Smooth muscle cell (in vitro differentiated cells): Measurements from ENCODE around the gene TYW1B. TPM values are rescaled to one million over a fixed set of nuclear protein-coding genes. Genes with fewer than 3 reads are reported as not detected.
"Not testable (repeated sequence)": the region's sequence is repeated elsewhere in the genome, so short reads cannot be mapped to it uniquely, and the experiment has no call there.

Experiments
- DNase-seq: peaks from one replicate; lab custom pipeline; 2025; ENCODE audit not compliant: unreplicated experiment; lab: John Stamatoyannopoulos, UW
- H2AFZ ChIP-seq: fragments of 200-600 bp; sonication (generic); 2 replicates; pipeline ENCODE4 v1.6.0; 2016; ENCODE audit warnings: antibody characterized with exemption, low read depth, mild to moderate bottlenecking
- H3F3A ChIP-seq: fragments of 200-600 bp; sonication (generic); 2 replicates; pipeline ENCODE4 v1.6.0; 2017; ENCODE audit warnings: antibody characterized with exemption, low read depth
- H3K27ac ChIP-seq: fragments of 200-600 bp; sonication (generic); 2 replicates; pipeline ENCODE4 v1.5.1; 2016; ENCODE audit warnings: low read depth, mild to moderate bottlenecking
- H3K27me3 ChIP-seq: fragments of 200-600 bp; sonication (generic); 2 replicates; pipeline ENCODE4 v1.6.1; 2016; ENCODE audit warnings: low read depth, mild to moderate bottlenecking
- H3K36me3 ChIP-seq: fragments of 200-600 bp; sonication (generic); 2 replicates; pipeline ENCODE4 v1.5.1; 2016; ENCODE audit warnings: low read depth
- H3K4me1 ChIP-seq: fragments of 200-600 bp; sonication (generic); 2 replicates; pipeline ENCODE4 v1.5.1; 2016; ENCODE audit warnings: low read depth
- H3K4me2 ChIP-seq: fragments of 200-600 bp; sonication (generic); 2 replicates; pipeline ENCODE4 v1.6.0; 2016; ENCODE audit warnings: mild to moderate bottlenecking
- H3K4me3 ChIP-seq: fragments of 200-600 bp; sonication (generic); 2 replicates; pipeline ENCODE4 v1.5.1; 2016; ENCODE audit warnings: mild to moderate bottlenecking
- H3K79me2 ChIP-seq: fragments of 200-600 bp; sonication (generic); 2 replicates; pipeline ENCODE4 v1.6.0; 2016; ENCODE audit warnings: low read depth, mild to moderate bottlenecking
- H3K9ac ChIP-seq: fragments of 200-600 bp; sonication (generic); 2 replicates; pipeline ENCODE4 v1.6.0; 2016; ENCODE audit warnings: low read depth
- H3K9me3 ChIP-seq: fragments of 200-600 bp; sonication (generic); replicated peaks from 2 replicates; pipeline ENCODE4 v1.5.1; 2016; ENCODE audit warnings: low read depth
- H4K20me1 ChIP-seq: fragments of 200-600 bp; sonication (generic); 2 replicates; pipeline ENCODE4 v1.6.0; 2016; ENCODE audit warnings: low read depth
- CTCF ChIP-seq: fragments of 200-600 bp; sonication (generic); IDR thresholded peaks from 2 replicates; pipeline ENCODE4 v1.5.1; 2017; ENCODE audit warnings: borderline replicate concordance, mild to moderate bottlenecking, antibody characterized with exemption; ENCODE audit not compliant: insufficient read depth, poor library complexity, severe bottlenecking
- WGBS: methylation state at CpG from one replicate; pipeline ENCODE4 v1.1.7; 2016; ENCODE audit warnings: low lambda C conversion rate; 5-methylcytosine and 5-hydroxymethylcytosine counted together
- polyA plus RNA-seq: library from polyadenylated mRNA; unstranded; fragments of >200 nt; fragmentation: Nextera tagmentation; extraction: Ambion mirVana; gene quantifications from 2 replicates; pipeline ENCODE4 v1.2.1, GENCODE V29; 2016
- total RNA-seq: library from RNA; depleted of rRNA; stranded (reverse); fragments of >200 nt; gene quantifications from 2 replicates; pipeline ENCODE4 v1.2.3, GENCODE V29; 2014

TYW1B gene
- total and polyA plus RNA-seq, 2 experiments from 2014 or later: 0.40 to 0.75 TPM

- DNase-seq: no peak
- Histone ChIP-seq H3K27ac (no peak overlapping the region), H3K4me1 (no peaks in the 10 kb centered on the region), H3F3A (no peaks in the 10 kb centered on the region), H3K4me3 (no peak overlapping the region), H3K79me2 (no peaks in the 10 kb centered on the region), H4K20me1 (no peaks in the 10 kb centered on the region), H2AFZ (no peak overlapping the region), H3K36me3 (no peaks in the 10 kb centered on the region), H3K4me2 (peak overlapping the region; percentile 61), H3K9me3 (no peaks in the 10 kb centered on the region), H3K9ac (no peak overlapping the region), H3K27me3 (no peaks in the 10 kb centered on the region)
- 28% methylated on average over 4 of the region's 4 CpGs for WGBS
- TF ChIP-seq CTCF: no peak
Observed at GRCh38 chr7:72710983-72711382, 117.0 kb downstream of the TYW1B start.

GRCh38 chr7:72709909-72710308 lies 118.1 kb downstream of the TYW1B start:
- Histone ChIP-seq H4K20me1 (no peaks in the 10 kb centered on the region), H3K27me3 (no peaks in the 10 kb centered on the region), H3F3A (no peaks in the 10 kb centered on the region), H3K4me3 (no peak overlapping the region), H3K9me3 (no peaks in the 10 kb centered on the region), H3K27ac (no peak overlapping the region), H3K9ac (no peak overlapping the region), H3K4me2 (no peak overlapping the region), H3K79me2 (no peaks in the 10 kb centered on the region), H2AFZ (no peak overlapping the region), H3K4me1 (peaks cover 6% of the 10 kb centered on the region), H3K36me3 (no peaks in the 10 kb centered on the region)
- 88% methylated on average over 8 of the region's 8 CpGs for WGBS
- no peak for DNase-seq
- no peak for TF ChIP-seq CTCF

- WGBS: 30% methylated on average over 3 of the region's 3 CpGs
- not testable (repeated sequence) for H4K20me1 ChIP-seq, H3K79me2 ChIP-seq, H3K27me3 ChIP-seq, H3K9ac ChIP-seq, H2AFZ ChIP-seq, H3F3A ChIP-seq, H3K4me3 ChIP-seq, H3K9me3 ChIP-seq, H3K4me2 ChIP-seq, DNase-seq, H3K27ac ChIP-seq, H3K36me3 ChIP-seq
- peaks cover 10% of the 10 kb centered on the region for H3K4me1 ChIP-seq
Observed at GRCh38 chr7:72708371-72709050, 119.5 kb downstream of the TYW1B start.

- WGBS: 30% methylated on average over 1 of the region's 1 CpG
- no peak for TF ChIP-seq CTCF
Observed at GRCh38 chr7:72706521-72706920, 121.5 kb downstream of the TYW1B start.

GRCh38 chr7:72705693-72706092 lies 122.3 kb downstream of the TYW1B start:
- not testable (repeated sequence) for DNase-seq, H3K4me3 ChIP-seq, H3F3A ChIP-seq, H3K36me3 ChIP-seq, H3K4me2 ChIP-seq, H3K9ac ChIP-seq, H3K79me2 ChIP-seq, H4K20me1 ChIP-seq, H3K9me3 ChIP-seq, H2AFZ ChIP-seq, H3K27me3 ChIP-seq
- H3K27ac ChIP-seq: peak overlapping the region; percentile 53
- WGBS: 28% methylated on average over 4 of the region's 4 CpGs
- peaks cover 10% of the 10 kb centered on the region for H3K4me1 ChIP-seq

More at GRCh38 chr7:72706521-72706920, 121.5 kb downstream of the TYW1B start:
- H3F3A ChIP-seq: no peaks in the 10 kb centered on the region
- no peaks in the 10 kb centered on the region for H3K9me3 ChIP-seq
- H2AFZ ChIP-seq: peak overlapping the region; percentile 12
- peaks cover 10% of the 10 kb centered on the region for H3K4me1 ChIP-seq
- no peak overlapping the region for H3K27ac ChIP-seq
- H3K4me2 ChIP-seq: no peak overlapping the region
- H3K4me3 ChIP-seq: no peak overlapping the region
- H3K79me2 ChIP-seq: no peaks in the 10 kb centered on the region
- H3K9ac ChIP-seq: no peak overlapping the region
- no peak for DNase-seq
- no peaks in the 10 kb centered on the region for H4K20me1 ChIP-seq
- H3K36me3 ChIP-seq: no peaks in the 10 kb centered on the region
- no peaks in the 10 kb centered on the region for H3K27me3 ChIP-seq
